HepG2 (cell line): Measurements from ENCODE around the gene MMS19. TPM values are rescaled to one million over a fixed set of nuclear protein-coding genes. Genes with fewer than 3 reads are reported as not detected.

Experiments
- GABPB1 ChIP-seq: IDR thresholded peaks from 2 replicates; pipeline ENCODE4 v1.6.1; 2016; ENCODE audit warnings: mild to moderate bottlenecking, missing genetic modification reagents, moderate library complexity, missing compliant biosample characterization
- GFI1 ChIP-seq: sonication (generic); formaldehyde crosslinking; IDR thresholded peaks from 2 replicates; pipeline ENCODE4 v1.5.0; 2020; ENCODE audit warnings: missing genetic modification reagents, mild to moderate bottlenecking, borderline replicate concordance
- KDM5B ChIP-seq: sonication (generic); formaldehyde crosslinking; IDR thresholded peaks from 2 replicates; pipeline ENCODE4 v1.4.0; 2020; ENCODE audit warnings: missing genetic modification reagents, mild to moderate bottlenecking, borderline replicate concordance
- ZBTB4 ChIP-seq: sonication (generic); formaldehyde crosslinking; IDR thresholded peaks from 2 replicates; pipeline ENCODE4 v1.4.0; 2020; ENCODE audit warnings: missing genetic modification reagents, mild to moderate bottlenecking, borderline replicate concordance
- ZNF20 ChIP-seq: sonication (generic); formaldehyde crosslinking; IDR thresholded peaks from 2 replicates; pipeline ENCODE4 v1.4.0; 2020; ENCODE audit warnings: mild to moderate bottlenecking, moderate library complexity, missing genetic modification reagents
- ZNF280D ChIP-seq: sonication (generic); formaldehyde crosslinking; IDR thresholded peaks from 2 replicates; pipeline ENCODE4 v1.5.1; 2020; ENCODE audit warnings: mild to moderate bottlenecking, missing genetic modification reagents
- polyA plus RNA-seq, 8 experiments: library from polyadenylated mRNA; depleted of rRNA in 3 of 8; stranded (reverse) in 7 of 8; unstranded in 1 of 8; fragments of >200 nt; fragmentation: Illumina TruSeq in 4 of 8; extraction: Trizol in 4 of 8; gene quantifications; 2 replicates each; pipeline versions ENCODE4 v1.2.1 to v1.2.3, GENCODE V29; 2011 to 2016; ENCODE audit warnings: low read depth in 4 of 8, missing spikeins in 1 of 8, mixed read lengths in 1 of 8; ENCODE audit not compliant: insufficient read depth in 1 of 8
- total RNA-seq, 5 experiments: library from RNA; depleted of rRNA; stranded (reverse); fragments of >200 nt; fragmentation: Illumina TruSeq; extraction: Trizol; gene quantifications; 2 replicates each; pipeline ENCODE4 v1.2.3, GENCODE V29; 2016; ENCODE audit warnings: low read depth in 1 of 5

Gene MMS19
- total and polyA plus RNA-seq, 2 of the 13 experiments (the other 11 are each of a cell fraction or from before 2014, with no cell fraction given) = 76.4 to 107 TPM

- TF ChIP-seq GFI1 (peak; percentile 11; the same call in 1 of the 2 replicates), GABPB1 (peak; percentile 51; the same call in 1 of the 2 replicates), ZBTB4 (CRISPR knock-in tag) (no peak), ZNF20 (CRISPR knock-in tag) (no peak), ZNF280D (peak; percentile 12; the same call in 1 of the 2 replicates), KDM5B (CRISPR knock-in tag) (peak; percentile 76; the same call in 1 of the 2 replicates)
Measured at GRCh38 chr10:97498076-97498840, at the start of gene MMS19 (continued).
